SU-DHL-6 (cell line): ENCODE measurements around the gene NR1D1.
A peak's percentile ranks its signal among the peaks of the same experiment; 100 is the strongest.

Experiments
- H2AFZ ChIP-seq: fragments of 200-600 bp; sonication (generic); 2 replicates; pipeline ENCODE4 v1.6.1; 2014; ENCODE audit warnings: low read depth, mild to moderate bottlenecking, moderate library complexity, mixed read lengths, antibody characterized with exemption, low read length; ENCODE audit not compliant: severe bottlenecking
- H3F3A ChIP-seq: fragments of 200-600 bp; shearing (Covaris generic); 2 replicates; pipeline ENCODE4 v1.6.0; 2016; ENCODE audit warnings: antibody characterized with exemption, mild to moderate bottlenecking; ENCODE audit not compliant: insufficient read depth
- H3K27ac ChIP-seq: fragments of 200-600 bp; sonication (generic); 2 replicates; pipeline ENCODE4 v1.5.1; 2016; ENCODE audit warnings: low read depth, mild to moderate bottlenecking, low read length, moderate library complexity, mixed read lengths
- H3K27me3 ChIP-seq: fragments of 200-600 bp; sonication (generic), shearing (Covaris generic); 2 replicates; pipeline ENCODE4 v1.6.0; 2014; ENCODE audit warnings: mild to moderate bottlenecking, low read length
- H3K36me3 ChIP-seq: fragments of 200-600 bp; sonication (generic); 2 replicates; pipeline ENCODE4 v1.6.1; 2014; ENCODE audit warnings: mild to moderate bottlenecking, low read length, mixed read lengths
- H3K4me2 ChIP-seq: fragments of 300-600, 200-600 bp; shearing (Covaris generic), sonication (generic); 2 replicates; pipeline ENCODE4 v1.6.0; 2014; ENCODE audit warnings: low read length, low read depth, mild to moderate bottlenecking; ENCODE audit not compliant: poor library complexity, severe bottlenecking
- H3K4me3 ChIP-seq: fragments of 200-600 bp; sonication (generic); 2 replicates; pipeline ENCODE4 v1.5.1; 2014; ENCODE audit warnings: antibody characterized with exemption, low read length, mild to moderate bottlenecking, mixed read lengths; ENCODE audit not compliant: insufficient read depth, poor library complexity, severe bottlenecking
- H3K79me2 ChIP-seq: fragments of 200-600 bp; sonication (generic); 2 replicates; pipeline ENCODE4 v1.6.1; 2014; ENCODE audit warnings: mild to moderate bottlenecking, low read length, moderate library complexity; ENCODE audit not compliant: insufficient read depth
- H3K9ac ChIP-seq: fragments of 200-600 bp; sonication (generic); 2 replicates; pipeline ENCODE4 v1.7.0; 2014; ENCODE audit warnings: mild to moderate bottlenecking, low read length
- H3K9me2 ChIP-seq: fragments of 200-600 bp; sonication (generic); replicated peaks from 2 replicates; pipeline ENCODE4 v1.6.1; 2014; ENCODE audit warnings: low read length; ENCODE audit not compliant: insufficient read depth
- H3K9me3 ChIP-seq: fragments of 200-600 bp; sonication (generic); 2 replicates; pipeline ENCODE4 v1.6.1; 2014; ENCODE audit warnings: low read length, mixed read lengths; ENCODE audit not compliant: insufficient read depth
- H4K20me1 ChIP-seq: fragments of 200-600 bp; sonication (generic); 2 replicates; pipeline ENCODE4 v1.6.1; 2014; ENCODE audit warnings: low read depth, mild to moderate bottlenecking, antibody characterized with exemption, low read length, moderate library complexity, mixed read lengths
- EZH2phosphoT487 ChIP-seq: fragments of 200-600 bp; sonication (generic), shearing (Covaris generic); conservative IDR thresholded peaks from 2 replicates; pipeline ENCODE4 v1.6.1; 2018; ENCODE audit warnings: mild to moderate bottlenecking, antibody characterized with exemption, low read length, moderate library complexity, mixed read lengths
- TF ChIP-seq, protein P1 (sequence below): fragments of 200-600 bp; sonication (generic); IDR thresholded peaks from one replicate; pipeline ENCODE4 v1.5.1; 2017; ENCODE audit warnings: antibody characterized with exemption, mild to moderate bottlenecking, low read length, moderate library complexity; ENCODE audit not compliant: insufficient read depth, poor library complexity, severe bottlenecking

Gene NR1D1

DNA sequence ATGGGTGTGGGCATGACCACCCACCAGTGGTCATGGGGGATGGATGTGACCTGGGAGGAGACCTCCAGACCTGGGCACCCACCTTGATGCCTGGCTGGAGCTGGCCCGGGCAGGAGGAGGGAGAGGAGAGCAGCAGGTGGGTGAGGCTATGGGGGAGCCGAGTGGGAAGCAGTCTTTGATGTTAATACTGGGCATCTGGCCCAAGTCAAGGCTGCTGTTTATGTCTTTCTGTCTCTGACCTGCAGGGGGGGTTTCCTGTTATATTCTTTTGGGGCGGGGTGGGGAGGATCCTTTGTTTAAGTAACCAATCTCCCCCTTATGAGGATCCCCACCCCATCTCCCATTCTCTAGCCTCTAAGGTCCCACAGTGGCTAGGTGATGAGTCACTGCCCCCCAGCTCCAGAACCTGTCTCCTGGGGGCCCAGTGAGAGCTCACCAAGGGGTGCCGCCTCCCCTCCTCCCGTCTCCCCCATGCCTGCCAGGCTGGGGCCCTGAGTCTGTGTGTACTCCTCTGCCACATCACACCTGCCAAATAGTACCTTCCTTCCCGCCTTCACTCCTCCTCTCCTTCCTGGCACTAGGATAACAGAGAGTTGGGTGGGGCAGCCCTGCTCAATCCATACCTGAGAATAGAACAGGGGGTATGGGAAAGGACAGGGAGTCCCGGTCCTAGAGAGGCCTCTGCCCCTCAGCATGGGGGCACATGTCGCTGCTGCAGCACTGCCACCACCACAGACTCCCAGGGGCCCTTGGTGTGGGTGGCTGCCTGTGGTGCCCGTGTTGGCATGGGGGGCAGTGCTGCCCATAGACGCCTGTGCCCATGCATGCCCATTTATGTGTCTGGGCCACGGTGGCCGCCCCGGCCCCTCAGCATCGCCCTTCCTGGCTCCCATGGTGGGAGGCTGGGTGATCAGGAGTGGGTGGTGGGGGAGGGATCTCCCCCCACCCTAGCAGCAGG, 30.4 kb downstream of the NR1D1 start:
- Histone ChIP-seq H3K4me2 (no peak overlapping the region), H3K9me2 (no peaks in the 10 kb centered on the region), H3K27me3 (no peaks in the 10 kb centered on the region), H4K20me1 (no peaks in the 10 kb centered on the region), H3K9me3 (no peaks in the 10 kb centered on the region), H3K27ac (no peak overlapping the region), H3K4me3 (no peak overlapping the region), H3K79me2 (no peaks in the 10 kb centered on the region), H3F3A (no peaks in the 10 kb centered on the region), H3K9ac (no peak overlapping the region), H2AFZ (no peak overlapping the region), H3K36me3 (no peaks in the 10 kb centered on the region)
- TF ChIP-seq, protein P1, sequence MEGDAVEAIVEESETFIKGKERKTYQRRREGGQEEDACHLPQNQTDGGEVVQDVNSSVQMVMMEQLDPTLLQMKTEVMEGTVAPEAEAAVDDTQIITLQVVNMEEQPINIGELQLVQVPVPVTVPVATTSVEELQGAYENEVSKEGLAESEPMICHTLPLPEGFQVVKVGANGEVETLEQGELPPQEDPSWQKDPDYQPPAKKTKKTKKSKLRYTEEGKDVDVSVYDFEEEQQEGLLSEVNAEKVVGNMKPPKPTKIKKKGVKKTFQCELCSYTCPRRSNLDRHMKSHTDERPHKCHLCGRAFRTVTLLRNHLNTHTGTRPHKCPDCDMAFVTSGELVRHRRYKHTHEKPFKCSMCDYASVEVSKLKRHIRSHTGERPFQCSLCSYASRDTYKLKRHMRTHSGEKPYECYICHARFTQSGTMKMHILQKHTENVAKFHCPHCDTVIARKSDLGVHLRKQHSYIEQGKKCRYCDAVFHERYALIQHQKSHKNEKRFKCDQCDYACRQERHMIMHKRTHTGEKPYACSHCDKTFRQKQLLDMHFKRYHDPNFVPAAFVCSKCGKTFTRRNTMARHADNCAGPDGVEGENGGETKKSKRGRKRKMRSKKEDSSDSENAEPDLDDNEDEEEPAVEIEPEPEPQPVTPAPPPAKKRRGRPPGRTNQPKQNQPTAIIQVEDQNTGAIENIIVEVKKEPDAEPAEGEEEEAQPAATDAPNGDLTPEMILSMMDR = peak; percentile 20
- no peak for TF ChIP-seq EZH2phosphoT487

DNA sequence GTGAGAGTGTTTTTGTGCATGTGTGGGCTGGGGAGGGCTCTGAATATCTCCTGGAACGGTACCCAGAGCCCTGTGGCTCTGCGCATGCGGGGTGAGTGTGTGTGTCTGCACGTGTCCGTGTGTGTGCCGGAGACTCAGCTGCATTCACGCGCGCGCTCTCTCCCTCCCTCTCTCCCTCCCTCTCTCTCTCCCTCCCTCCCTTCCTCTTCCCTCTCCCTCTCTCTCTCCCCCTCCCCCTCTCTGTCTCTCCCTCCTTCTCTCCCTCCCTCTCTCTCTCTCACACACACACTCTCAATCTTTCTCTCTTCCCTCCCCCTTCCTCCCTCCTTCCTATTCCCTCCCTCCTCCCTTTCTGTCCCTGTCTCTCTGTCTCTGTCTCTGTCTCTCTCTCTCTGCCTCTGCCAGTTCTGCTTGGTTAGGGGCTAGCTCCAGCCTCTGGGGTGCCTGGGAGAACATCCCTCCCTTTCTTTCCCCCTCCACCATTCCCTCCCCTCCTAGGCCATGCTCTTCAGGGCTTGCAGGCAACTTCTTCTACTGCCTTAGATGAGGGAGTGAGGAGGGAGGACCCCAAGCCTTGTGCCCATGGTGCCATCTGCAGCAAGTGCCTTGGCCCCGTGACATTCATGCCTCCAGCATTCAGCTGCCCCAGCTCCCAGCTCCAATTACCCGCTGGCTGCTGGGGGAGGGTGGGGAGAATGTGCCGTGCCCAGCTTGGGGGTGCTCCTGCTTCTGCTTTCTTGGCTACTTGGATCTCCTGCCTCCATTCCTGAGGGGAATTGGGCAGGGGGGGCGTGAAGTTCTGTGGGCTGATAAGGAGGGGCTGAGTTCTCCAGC, 31.3 kb downstream of the NR1D1 start:
- TF ChIP-seq EZH2phosphoT487 = no peak
- TF ChIP-seq, protein P1 = no peak
- Histone ChIP-seq H3K9me2 (no peaks in the 10 kb centered on the region), H2AFZ (peak overlapping the region; percentile 57), H3K79me2 (no peaks in the 10 kb centered on the region), H3F3A (no peaks in the 10 kb centered on the region), H3K27ac (no peak overlapping the region), H3K27me3 (no peaks in the 10 kb centered on the region), H3K36me3 (no peaks in the 10 kb centered on the region), H3K9ac (0 out of 2 replicates have a peak overlapping the region, but pooled peaks have one; percentile 4), H3K4me3 (no peak overlapping the region), H4K20me1 (no peaks in the 10 kb centered on the region), H3K4me2 (peak overlapping the region; percentile 13), H3K9me3 (no peaks in the 10 kb centered on the region)

DNA sequence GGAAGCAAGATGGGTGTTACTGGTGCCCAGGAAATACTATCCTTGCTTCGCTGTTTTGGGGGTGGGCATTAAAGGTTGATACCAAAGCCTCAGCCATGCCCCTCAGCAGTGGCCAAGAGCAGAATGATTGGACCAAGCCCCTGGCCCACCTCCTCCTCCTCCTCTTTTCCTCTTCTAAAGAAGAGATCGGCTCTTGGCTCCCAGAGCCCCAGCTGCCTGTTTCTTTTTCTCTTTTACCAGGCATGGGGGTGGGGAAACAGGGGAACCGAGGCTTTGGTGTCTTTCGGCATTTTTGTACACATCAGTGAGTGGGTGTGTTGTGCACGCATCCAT, 31.8 kb downstream of the NR1D1 start:
- Histone ChIP-seq H4K20me1 (no peaks in the 10 kb centered on the region), H3K9me3 (no peaks in the 10 kb centered on the region), H3K27me3 (no peaks in the 10 kb centered on the region), H3K4me2 (peak overlapping the region; percentile 13), H3K4me3 (no peak overlapping the region), H3F3A (no peaks in the 10 kb centered on the region), H3K9me2 (no peaks in the 10 kb centered on the region), H2AFZ (peak overlapping the region; percentile 57), H3K79me2 (no peaks in the 10 kb centered on the region), H3K27ac (no peak overlapping the region), H3K9ac (no peak overlapping the region), H3K36me3 (no peaks in the 10 kb centered on the region)
- no peak for TF ChIP-seq EZH2phosphoT487
- TF ChIP-seq, protein P1 = no peak
